GM12801 (cell line): ENCODE results near the gene PRSS56.

Experiments used
- CTCF ChIP-seq: IDR thresholded peaks from one replicate; pipeline ENCODE4 v1.5.1; 2011; ENCODE audit warnings: control low read depth; ENCODE audit not compliant: insufficient read length; ENCODE audit errors: extremely low read depth

Gene PRSS56

GRCh38 chr2:232520489-232520888 lies 301 bp downstream of the PRSS56 start:
- no peak for TF ChIP-seq CTCF

- no peak for TF ChIP-seq CTCF
These were observed 910 bp downstream of the PRSS56 start for GRCh38 chr2:232521098-232521497.

- TF ChIP-seq CTCF, result no peak
These were observed 1.9 kb downstream of the PRSS56 start for GRCh38 chr2:232521959-232522622.

- TF ChIP-seq CTCF, result no peak
These were observed 2.6 kb downstream of the PRSS56 start for GRCh38 chr2:232522623-232523401.

GRCh38 chr2:232523402-232523681 lies 3.2 kb downstream of the PRSS56 start:
- TF ChIP-seq CTCF, result no peak

- TF ChIP-seq CTCF, result no peak
These were observed 3.8 kb downstream of the PRSS56 start for GRCh38 chr2:232523682-232524597.

GRCh38 chr2:232524771-232525170 lies 4.6 kb downstream of the PRSS56 start:
- TF ChIP-seq CTCF, result no peak
